H1 (cell line): ENCODE data around the gene UBA3. TPM values are rescaled to one million over a fixed set of nuclear protein-coding genes. Genes with fewer than 3 reads are reported as not detected.

Experiments
- ATF2 ChIP-seq: IDR thresholded peaks from 2 replicates; pipeline ENCODE4 v1.6.1; 2012; ENCODE audit warnings: low read length, inconsistent platforms
- CHD2 ChIP-seq: IDR thresholded peaks from 2 replicates; pipeline ENCODE4 v1.6.1; 2012; ENCODE audit warnings: low read length, improper control_type of control experiment
- FOSL1 ChIP-seq: IDR thresholded peaks from 2 replicates; pipeline ENCODE4 v1.6.1; 2011; ENCODE audit warnings: mild to moderate bottlenecking, low read depth, low read length, moderate library complexity; ENCODE audit not compliant: insufficient read depth
- TAF7 ChIP-seq: optimal IDR thresholded peaks from 2 replicates; pipeline ENCODE3; 2011; ENCODE audit warnings: low read depth, mild to moderate bottlenecking, inconsistent platforms, low read length, moderate library complexity, borderline replicate concordance
- polyA plus RNA-seq, 7 experiments: library from polyadenylated mRNA; depleted of rRNA in 3 of 7; stranded (reverse) in 5 of 7; unstranded in 2 of 7; fragments of >200 nt in 5 of 7; fragments of 200-250 nt in 2 of 7; gene quantifications; 1 replicate in 5 of 7; 2 replicates in 1 of 7; 4 replicates in 1 of 7; pipeline versions ENCODE4 v1.2.1 to v1.2.3, GENCODE V29; 2011 to 2013; ENCODE audit warnings: missing spikeins in 2 of 7, mixed read lengths in 2 of 7
- total RNA-seq: library from RNA; stranded (reverse); fragmentation: NEBNext Ultra II Directional; extraction: Animal tissue kit (Norgen Biotek cat#: 25700); gene quantifications from 2 replicates; pipeline ENCODE4 v1.2.1, GENCODE V29; 2021

The UBA3 gene
- total and polyA plus RNA-seq, 2 of the 8 experiments (the other 6 are each of a cell fraction or from before 2014, with no cell fraction given), result 40.8 to 97.8 TPM

DNA sequence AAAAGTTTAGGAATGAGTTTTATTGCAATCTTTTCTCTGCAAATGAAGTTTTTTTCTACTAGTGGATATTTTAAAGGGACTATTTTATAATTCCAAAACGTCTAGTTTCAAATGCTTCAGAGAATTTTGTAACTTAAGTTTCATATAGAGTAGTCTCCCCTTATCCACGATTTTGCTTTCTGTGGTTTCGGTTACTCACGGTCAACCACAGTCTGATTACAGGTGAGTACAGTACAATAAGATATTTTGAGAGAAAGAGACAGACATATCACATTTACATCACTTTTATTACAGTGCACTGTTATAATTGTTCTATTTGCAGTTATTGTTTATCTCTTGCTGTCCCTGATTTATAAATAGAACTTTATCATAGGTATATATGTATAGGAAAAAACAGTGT is 59.3 kb downstream of the UBA3 start (continued):
- TF ChIP-seq FOSL1 (no peak), CHD2 (no peak), TAF7 (no peak), ATF2 (no peak)
